Activated CD4-positive, alpha-beta T cell treated with anti-CD3 and anti-CD28 coated beads for 36 hours (primary cell): ENCODE measurements around the gene KRTAP2-1. TPM values are rescaled to one million over a fixed set of nuclear protein-coding genes. Genes with fewer than 3 reads are reported as not detected.
"Not testable (repeated sequence)": the region's sequence is repeated elsewhere in the genome, so short reads cannot be mapped to it uniquely, and the experiment has no call there.

Experiments used
- ATAC-seq: fragments of 200-7000 bp; cut with Tn5 transposase; one replicate; pipeline ENCODE4 v1.10.0; 2021; ENCODE audit warnings: mild to moderate bottlenecking, moderate library complexity
- CTCF ChIA-PET: fragments of 350-600 bp; sonication (Branson Sonifier 250); formaldehyde crosslinking; loops from one replicate; lab custom pipeline; 2021; ENCODE audit warnings: antibody characterized with exemption; lab: Charles Lee
- POLR2A ChIA-PET: fragments of 350-600 bp; sonication (Branson Sonifier 250); formaldehyde crosslinking; loops from one replicate; lab custom pipeline; 2021; ENCODE audit warnings: antibody characterized with exemption, inconsistent platforms; lab: Charles Lee
- DNase-seq: peaks from one replicate; pipeline ENCODE4 v3.0.0-alpha.2; 2020
- H3K27ac Mint-ChIP-seq: one replicate; pipeline ENCODE4 v1.8.0; 2021; ENCODE audit warnings: mixed read lengths
- H3K27me3 Mint-ChIP-seq: one replicate; pipeline ENCODE4 v1.8.0; 2021; ENCODE audit warnings: mixed read lengths
- H3K36me3 Mint-ChIP-seq: one replicate; pipeline ENCODE4 v1.8.0; 2021; ENCODE audit warnings: low read depth, mixed read lengths
- H3K4me1 Mint-ChIP-seq: one replicate; pipeline ENCODE4 v1.8.0; 2021; ENCODE audit warnings: mixed read lengths
- H3K4me3 Mint-ChIP-seq: one replicate; pipeline ENCODE4 v1.8.0; 2021; ENCODE audit warnings: mild to moderate bottlenecking, moderate library complexity, mixed read lengths
- H3K9me3 Mint-ChIP-seq: one replicate; pipeline ENCODE4 v1.8.0; 2021; ENCODE audit warnings: low read depth, mixed read lengths
- intact Hi-C, 2 experiments: fragments of 100-400 bp; cut with DNase I in 1 of 2; cut with micrococcal nuclease in 1 of 2; formaldehyde crosslinking; loops; one replicate each; pipeline versions ENCODE4 v1.14.2 to v1.15.1; 2022 to 2024; cut with DNase I, micrococcal nuclease
- total RNA-seq, 2 experiments: library from RNA; stranded (reverse); gene quantifications; one replicate each; pipeline ENCODE4 v1.2.3, GENCODE V29; 2021

The KRTAP2-1 gene
- not detected for total RNA-seq

- POLR2A ChIA-PET, DNase-seq, ATAC-seq, H3K4me3 Mint-ChIP-seq, H3K36me3 Mint-ChIP-seq, H3K4me1 Mint-ChIP-seq, intact Hi-C loops, CTCF ChIA-PET, H3K27ac Mint-ChIP-seq, H3K9me3 Mint-ChIP-seq: not testable (repeated sequence)
- peaks cover 21% of the 10 kb centered on the region for H3K27me3 Mint-ChIP-seq
Observed at GRCh38 chr17:41046735-41047465, at the start of gene KRTAP2-1. TSS of gene KRTAP2-1 (minus strand) at chr17:41047316. CDS start at chr17:41047267, 49 bp downstream.

- Mint-ChIP-seq H3K9me3 (peaks cover 3% of the 10 kb centered on the region), H3K36me3 (no peaks in the 10 kb centered on the region), H3K27ac (no peak overlapping the region), H3K27me3 (peaks cover 8% of the 10 kb centered on the region), H3K4me1 (peaks cover 8% of the 10 kb centered on the region), H3K4me3 (no peak overlapping the region)
- ChIA-PET CTCF (no interaction called here), POLR2A (no interaction called here)
- intact Hi-C loops = no loop called here
- DNase-seq (no peak), ATAC-seq (no peak)
Observed at GRCh38 chr17:41096055-41096454, 48.9 kb upstream of the KRTAP2-1 start.

GRCh38 chr17:41088760-41089352, 41.7 kb upstream of the KRTAP2-1 start:
- ATAC-seq, H3K9me3 Mint-ChIP-seq, CTCF ChIA-PET, H3K36me3 Mint-ChIP-seq, POLR2A ChIA-PET, H3K4me1 Mint-ChIP-seq, H3K4me3 Mint-ChIP-seq, intact Hi-C loops, H3K27ac Mint-ChIP-seq, H3K27me3 Mint-ChIP-seq, DNase-seq: not testable (repeated sequence)

- H3K36me3 Mint-ChIP-seq, DNase-seq, POLR2A ChIA-PET, H3K4me3 Mint-ChIP-seq, H3K9me3 Mint-ChIP-seq, H3K4me1 Mint-ChIP-seq, CTCF ChIA-PET, H3K27me3 Mint-ChIP-seq, ATAC-seq, H3K27ac Mint-ChIP-seq: not testable (repeated sequence)
- intact Hi-C loops = loop anchor here in 1 of 2 experiments (2.0 kb wide), 1 partner anchor 57 kb away; the partner anchor contains the start of gene KRTAP4-6
Observed at GRCh38 chr17:41084100-41084856, 37.2 kb upstream of the KRTAP2-1 start, which contains the start of gene KRTAP4-7. TSS of gene KRTAP4-7 (plus strand) at chr17:41084150. CDS start at chr17:41084207, 57 bp downstream.

GRCh38 chr17:41083427-41083826, 36.3 kb upstream of the KRTAP2-1 start:
- intact Hi-C loops, H3K36me3 Mint-ChIP-seq, POLR2A ChIA-PET, H3K9me3 Mint-ChIP-seq, H3K27me3 Mint-ChIP-seq, H3K27ac Mint-ChIP-seq, H3K4me3 Mint-ChIP-seq, DNase-seq, CTCF ChIA-PET, H3K4me1 Mint-ChIP-seq: not testable (repeated sequence)
- peak; percentile 42 for ATAC-seq

GRCh38 chr17:41082626-41083025, 35.5 kb upstream of the KRTAP2-1 start:
- Mint-ChIP-seq H3K27ac (no peak overlapping the region), H3K27me3 (peaks cover 7% of the 10 kb centered on the region), H3K36me3 (no peaks in the 10 kb centered on the region), H3K4me3 (no peak overlapping the region), H3K9me3 (no peaks in the 10 kb centered on the region), H3K4me1 (no peaks in the 10 kb centered on the region)
- POLR2A ChIA-PET = no interaction called here
- intact Hi-C loops = no loop called here
- no peak for ATAC-seq
- CTCF ChIA-PET = no interaction called here
- DNase-seq = no peak

DNA sequence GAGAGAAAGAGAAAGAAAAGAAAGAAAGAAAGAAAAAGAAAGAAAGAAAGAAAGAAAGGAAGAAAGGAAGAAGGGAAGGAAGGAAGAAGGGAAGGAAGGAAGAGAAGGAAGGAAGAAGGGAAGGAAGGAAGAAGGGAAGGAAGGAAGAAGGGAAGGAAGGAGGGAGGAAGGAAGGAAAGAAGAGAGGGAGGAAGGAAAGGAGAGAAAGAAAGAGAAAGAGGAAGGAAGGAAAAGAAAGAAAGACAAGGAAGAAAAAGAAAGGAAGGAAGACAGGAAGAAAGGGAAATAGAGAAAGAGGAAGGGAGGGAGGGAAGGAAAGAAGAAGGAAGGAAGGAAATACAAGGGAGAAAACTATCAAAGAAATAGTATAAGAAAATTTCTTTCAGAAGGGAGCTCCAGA, 29.7 kb upstream of the KRTAP2-1 start:
- no peak for ATAC-seq
- POLR2A ChIA-PET = no interaction called here
- Mint-ChIP-seq H3K9me3 (no peaks in the 10 kb centered on the region), H3K27ac (no peak overlapping the region), H3K36me3 (no peaks in the 10 kb centered on the region), H3K4me3 (no peak overlapping the region), H3K27me3 (peaks cover 16% of the 10 kb centered on the region), H3K4me1 (no peaks in the 10 kb centered on the region)
- no peak for DNase-seq
- CTCF ChIA-PET = no interaction called here
- intact Hi-C loops = no loop called here

DNA sequence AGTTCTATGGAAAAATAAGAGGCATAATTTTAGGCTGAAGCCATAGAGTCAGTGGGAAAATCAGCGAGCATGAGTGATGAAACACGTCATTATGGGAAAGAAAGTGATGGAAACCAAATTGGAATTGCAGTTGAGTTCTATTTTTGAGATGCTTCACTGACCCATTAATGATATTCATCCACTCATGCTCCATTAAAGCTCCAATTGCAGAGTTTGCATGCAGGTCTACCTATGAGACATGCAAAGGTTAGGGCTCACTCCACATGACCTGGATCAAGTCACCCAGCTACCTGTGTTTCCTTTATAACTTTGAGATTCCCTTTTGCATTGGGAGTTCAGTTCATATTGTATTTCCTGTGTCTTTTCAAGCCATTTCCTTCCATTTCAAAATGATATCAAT, 26.6 kb upstream of the KRTAP2-1 start:
- Mint-ChIP-seq H3K27me3 (peaks cover 16% of the 10 kb centered on the region), H3K4me3 (no peak overlapping the region), H3K36me3 (no peaks in the 10 kb centered on the region), H3K4me1 (no peaks in the 10 kb centered on the region), H3K27ac (no peak overlapping the region), H3K9me3 (no peaks in the 10 kb centered on the region)
- no peak for DNase-seq
- ChIA-PET POLR2A (no interaction called here), CTCF (interaction anchor here (0.9 kb wide), 1 partner anchor 35 kb away, joined by 3 read pairs; no protein-coding TSS in a partner anchor)
- ATAC-seq = no peak
- intact Hi-C loops = no loop called here

- intact Hi-C loops = no loop called here
- H3K4me3 Mint-ChIP-seq = no peak overlapping the region
- DNase-seq = no peak
- no peaks in the 10 kb centered on the region for H3K4me1 Mint-ChIP-seq
- peaks cover 10% of the 10 kb centered on the region for H3K27me3 Mint-ChIP-seq
- POLR2A ChIA-PET = no interaction called here
- H3K9me3 Mint-ChIP-seq = no peaks in the 10 kb centered on the region
- ATAC-seq = no peak
- H3K36me3 Mint-ChIP-seq = no peaks in the 10 kb centered on the region
- CTCF ChIA-PET = interaction anchor here (1.1 kb wide), 1 partner anchor 117 kb away, joined by 5 read pairs; no protein-coding TSS in a partner anchor
- no peak overlapping the region for H3K27ac Mint-ChIP-seq
Observed at GRCh38 chr17:41071606-41072360, 24.7 kb upstream of the KRTAP2-1 start.

GRCh38 chr17:41069031-41069430, 21.9 kb upstream of the KRTAP2-1 start:
- ChIA-PET CTCF (interaction anchor here (0.7 kb wide), 1 partner anchor 28 kb away, joined by 3 read pairs; the partner anchor contains the start of gene KRTAP1-1), POLR2A (no interaction called here)
- H3K4me1 Mint-ChIP-seq = no peaks in the 10 kb centered on the region
- H3K27me3 Mint-ChIP-seq = peaks cover 2% of the 10 kb centered on the region
- no peak overlapping the region for H3K4me3 Mint-ChIP-seq
- H3K27ac Mint-ChIP-seq = no peak overlapping the region
- DNase-seq (no peak), ATAC-seq (no peak)
- H3K36me3 Mint-ChIP-seq = no peaks in the 10 kb centered on the region
- no peaks in the 10 kb centered on the region for H3K9me3 Mint-ChIP-seq
- intact Hi-C loops = no loop called here

GRCh38 chr17:41067281-41067680, 20.2 kb upstream of the KRTAP2-1 start:
- ATAC-seq = no peak
- no peaks in the 10 kb centered on the region for H3K36me3 Mint-ChIP-seq
- H3K4me1 Mint-ChIP-seq = no peaks in the 10 kb centered on the region
- CTCF ChIA-PET = no interaction called here
- no peak for DNase-seq
- intact Hi-C loops = no loop called here
- no peaks in the 10 kb centered on the region for H3K9me3 Mint-ChIP-seq
- H3K4me3 Mint-ChIP-seq = no peak overlapping the region
- peaks cover 2% of the 10 kb centered on the region for H3K27me3 Mint-ChIP-seq
- POLR2A ChIA-PET = no interaction called here
- no peak overlapping the region for H3K27ac Mint-ChIP-seq
